ENCODE data around the gene KRT1.
A peak's percentile ranks its signal among the peaks of the same experiment; 100 is the strongest.
"Not testable (repeated sequence)": the region's sequence is repeated elsewhere in the genome, so short reads cannot be mapped to it uniquely, and the experiment has no call there.

The KRT1 gene

DNA sequence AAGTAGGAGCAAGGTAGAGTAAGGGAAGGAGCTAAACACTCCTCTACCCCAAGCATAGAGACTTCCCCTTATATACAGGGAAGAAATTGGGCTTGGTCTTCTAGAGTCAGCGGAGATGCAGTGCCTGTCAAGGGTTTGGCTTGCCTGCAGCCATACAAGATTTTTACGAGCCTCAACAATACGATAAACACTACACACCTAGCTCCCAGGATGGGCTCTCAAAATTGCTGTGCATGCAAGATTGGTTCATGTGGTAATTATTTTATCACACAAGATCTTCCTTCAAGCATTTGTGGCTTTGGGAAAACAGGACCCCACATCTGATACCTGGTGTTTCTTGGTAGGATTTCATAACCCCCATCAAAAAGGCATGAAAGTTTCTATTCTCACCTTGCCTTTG, at the start of gene KRT1:
KRT1 (minus strand) TSS at position 45 of the 400 bp plus-strand sequence. CDS start 59 bp downstream, outside the sequence.
- no peak for DNase-seq

DNA sequence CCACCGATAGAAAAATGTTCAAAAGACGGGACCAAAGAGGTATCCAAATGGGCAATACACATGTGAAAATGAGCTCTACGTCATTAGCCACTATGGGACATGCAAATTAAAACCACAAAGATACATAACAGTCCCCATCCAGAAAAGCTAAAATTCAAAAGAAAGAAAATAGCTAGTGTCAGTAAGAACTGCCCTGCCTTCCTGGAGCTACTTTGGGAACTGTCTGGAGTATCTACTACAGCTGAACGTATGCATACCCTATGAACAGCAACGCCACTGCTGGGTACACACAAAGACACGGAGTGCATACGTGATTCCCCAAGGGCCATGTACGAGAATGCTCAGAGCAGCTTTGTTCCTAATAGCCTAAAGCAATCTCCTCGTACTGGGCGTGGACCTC, 48.9 kb upstream of the KRT1 start:
- no peak for DNase-seq

DNA sequence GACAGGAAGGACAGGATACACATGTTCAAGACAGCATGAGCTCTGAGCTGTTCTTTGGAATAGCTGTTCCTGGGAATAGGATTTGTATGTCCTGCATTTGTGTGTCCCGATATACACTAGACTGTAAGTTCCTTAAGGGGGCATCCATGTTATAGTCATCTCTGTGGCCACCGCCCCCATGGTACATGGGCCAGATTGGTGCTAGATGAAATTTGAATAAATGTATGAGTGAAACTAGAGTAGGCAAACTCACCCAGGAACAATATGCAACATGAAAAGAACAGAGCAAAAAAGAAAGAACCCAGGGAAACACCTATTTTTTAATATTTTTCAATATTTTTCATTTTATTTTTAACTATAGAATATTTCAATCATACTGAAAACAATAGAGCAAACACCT, 48.2 kb upstream of the KRT1 start:
- DNase-seq = no peak

DNA sequence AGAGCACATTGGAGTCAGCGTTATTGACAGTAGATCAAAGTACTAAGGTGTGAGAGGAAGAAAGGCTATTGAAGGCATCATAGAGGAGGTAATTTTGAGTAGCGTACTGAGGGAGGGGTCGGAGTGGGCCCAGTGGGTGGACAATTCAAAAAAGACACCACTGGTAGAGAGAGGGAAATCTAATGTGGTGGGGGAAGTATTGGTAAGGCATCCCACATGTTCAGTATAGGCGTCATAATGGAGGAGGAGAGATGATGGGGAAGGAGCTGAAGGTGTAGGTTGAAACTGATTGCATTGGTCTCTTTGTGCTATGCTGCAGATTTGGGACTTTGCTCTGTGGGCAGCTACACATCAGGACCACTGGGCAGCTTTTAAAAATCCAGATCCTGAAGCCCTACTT, 46.8 kb upstream of the KRT1 start:
- no peak for DNase-seq

DNA sequence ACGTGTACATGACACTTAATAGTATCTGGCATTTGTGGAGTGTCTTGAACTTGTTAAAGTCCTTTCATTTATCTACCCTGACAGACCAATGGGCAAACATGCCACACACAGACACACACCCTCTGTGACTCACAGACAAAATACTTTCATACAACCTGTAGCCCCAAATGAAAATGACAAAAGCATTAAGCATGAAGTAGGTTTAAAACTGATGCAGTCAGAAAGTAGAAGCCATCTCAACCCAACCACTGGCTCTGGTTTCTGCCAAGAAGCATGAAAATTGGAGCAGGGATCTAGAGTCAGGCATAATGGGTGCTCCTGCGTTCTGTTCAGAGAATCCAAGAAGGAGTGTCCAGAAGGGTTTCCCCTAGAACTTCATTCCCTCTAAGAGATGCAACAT, 46.2 kb upstream of the KRT1 start:
- DNase-seq = no peak

DNA sequence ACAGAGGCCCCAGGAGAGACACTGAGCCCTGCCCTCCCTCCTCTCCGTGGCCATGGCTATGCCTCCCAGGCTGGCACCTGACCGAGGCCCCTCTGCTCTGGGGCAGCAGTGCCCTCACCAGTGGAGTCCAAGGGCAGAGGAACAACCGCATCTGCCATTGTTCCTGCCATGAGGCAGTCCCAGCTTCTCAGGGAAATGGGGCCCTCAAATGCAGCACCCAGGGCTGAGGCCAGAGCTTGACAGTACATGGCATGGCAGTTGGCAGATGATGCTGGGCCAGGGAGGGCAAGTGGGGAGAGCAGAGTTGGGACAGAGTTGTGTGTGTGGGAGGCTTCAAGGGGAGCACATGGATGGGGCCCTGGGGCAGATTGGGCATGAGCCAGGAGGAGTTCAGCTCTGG, 44.2 kb upstream of the KRT1 start:
- DNase-seq = no peak

DNA sequence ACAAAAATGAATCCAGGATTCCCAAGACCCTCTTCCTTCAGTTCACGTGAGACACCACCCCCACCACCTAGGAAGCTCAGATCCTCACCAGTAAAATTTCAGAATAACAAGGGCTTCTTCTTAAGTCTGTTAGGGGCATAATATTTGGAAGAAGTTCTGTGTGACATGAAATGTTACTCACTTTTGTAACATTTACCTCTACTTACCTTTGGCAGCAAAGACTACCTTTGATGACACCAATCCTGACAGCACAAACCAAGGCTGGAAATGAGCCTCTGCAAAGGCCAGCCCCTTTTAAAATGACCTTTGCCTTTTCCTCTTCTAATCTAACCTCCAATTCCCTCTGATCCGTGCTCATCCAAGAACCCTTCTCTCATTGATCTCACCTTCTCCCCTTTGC, 42.5 kb upstream of the KRT1 start:
- DNase-seq = no peak

DNA sequence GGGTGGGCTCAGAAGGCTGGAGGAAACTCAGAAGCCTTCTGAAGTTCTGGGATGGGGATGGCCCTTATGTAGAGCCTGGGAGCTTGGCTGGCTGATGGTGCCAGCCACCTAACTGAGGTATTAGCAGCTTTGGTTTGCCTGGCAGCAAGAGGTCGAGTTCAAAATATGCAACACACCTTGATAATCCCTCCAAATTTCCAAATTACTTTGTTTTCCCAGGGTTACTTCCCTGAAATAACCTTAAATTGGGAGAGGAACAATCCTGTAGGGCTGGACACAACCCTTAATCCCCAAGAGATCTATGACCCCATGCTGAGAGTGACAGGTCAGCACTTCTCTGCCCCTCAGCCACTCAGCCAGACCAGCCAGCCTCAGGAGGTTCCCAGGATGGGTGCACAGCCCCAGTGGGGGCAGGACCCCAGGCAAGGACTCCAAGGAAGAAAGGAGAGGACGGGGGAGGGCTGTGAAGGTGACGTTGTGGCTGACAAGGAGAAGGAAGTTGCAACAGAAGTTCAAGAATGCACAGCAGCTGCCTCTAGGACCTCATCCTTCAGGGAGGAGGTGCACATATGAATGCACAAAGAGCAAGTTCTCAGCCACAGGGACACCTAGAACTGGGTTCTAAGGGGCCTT, 41.7 kb upstream of the KRT1 start:
- no peak for DNase-seq

DNA sequence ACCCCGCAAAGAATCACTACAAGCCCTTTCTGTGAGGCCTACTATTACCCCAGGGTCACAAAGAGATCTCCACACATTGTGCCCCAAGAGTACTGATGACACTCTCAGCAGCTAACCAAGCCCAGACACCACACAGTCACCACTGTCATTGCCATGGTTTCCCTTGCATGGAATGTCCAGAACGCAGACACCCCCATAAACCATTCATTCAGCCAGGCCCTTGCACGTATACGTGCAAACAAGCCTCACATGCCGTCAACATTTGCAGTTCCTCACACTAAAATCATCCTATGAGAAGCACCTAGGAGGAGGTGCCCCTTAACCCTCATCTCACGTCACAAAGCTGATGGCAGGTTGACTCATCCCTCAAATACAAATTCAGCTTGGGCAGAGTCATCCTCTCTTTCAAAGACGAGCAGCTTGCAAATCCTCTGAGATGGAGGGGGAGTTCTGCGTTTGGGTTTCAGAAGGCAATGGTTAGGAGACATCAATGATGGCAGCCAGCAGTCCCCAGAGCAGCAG, 40.2 kb upstream of the KRT1 start:
- DNase-seq = no peak

DNA sequence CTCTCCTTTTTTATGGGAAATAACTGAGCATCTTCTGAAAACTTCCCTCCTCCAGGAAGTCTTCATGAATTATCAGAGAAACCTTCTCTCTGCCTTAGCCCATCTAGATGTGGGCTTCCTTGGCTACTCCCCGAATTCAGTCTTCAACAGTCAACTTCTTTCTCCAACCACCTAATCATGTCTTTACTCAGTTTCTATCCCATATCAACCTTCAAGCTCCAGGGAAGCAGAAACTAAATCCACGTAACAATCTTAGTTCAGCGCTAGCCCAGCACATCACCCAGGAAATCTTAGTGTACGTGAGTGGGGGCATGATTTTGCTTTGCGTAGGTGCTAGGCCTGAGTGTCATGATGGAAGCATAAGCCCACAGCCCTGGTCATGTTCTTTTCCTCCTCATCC, 35.9 kb upstream of the KRT1 start:
- no peak for DNase-seq

DNA sequence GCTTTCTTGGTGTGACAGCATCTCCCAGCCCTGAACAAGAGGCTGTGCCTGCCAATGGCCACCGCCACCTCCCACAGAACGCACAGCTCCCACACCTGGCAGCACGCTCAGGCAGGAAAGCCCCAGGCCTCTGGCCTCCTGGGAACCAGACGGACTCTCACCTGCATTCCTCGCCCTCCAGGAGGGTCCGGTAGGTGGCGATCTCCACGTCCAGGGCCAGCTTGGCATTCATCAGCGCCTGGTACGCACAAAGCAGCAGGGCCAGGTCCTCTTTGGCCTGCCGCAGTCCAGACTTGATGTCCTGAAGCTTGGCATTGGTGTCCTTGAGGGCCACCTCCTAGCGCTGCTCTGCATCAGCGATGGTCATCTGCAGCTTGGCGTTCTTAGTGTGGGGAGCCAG, 35.2 kb upstream of the KRT1 start:
- peak; percentile 11 for DNase-seq

DNA sequence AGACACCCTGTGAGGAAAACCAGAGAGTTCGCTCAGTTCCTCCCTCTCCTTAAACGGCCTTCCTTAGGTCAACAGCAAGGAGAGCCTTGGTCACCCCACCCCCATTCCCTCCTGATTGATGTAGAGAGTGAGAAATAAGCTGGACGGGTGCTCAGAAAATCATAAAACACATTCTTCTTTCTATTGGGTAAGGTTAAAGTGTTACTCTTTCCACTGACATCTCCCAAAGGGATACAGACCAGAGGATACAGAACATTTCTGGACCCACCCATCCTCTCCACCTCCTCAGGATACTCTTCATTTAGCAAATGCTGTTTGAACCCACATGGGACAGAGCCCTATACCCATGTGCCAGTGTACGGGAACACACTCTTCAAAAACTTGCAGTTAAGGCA, 34.7 kb upstream of the KRT1 start:
- DNase-seq = no peak

DNA sequence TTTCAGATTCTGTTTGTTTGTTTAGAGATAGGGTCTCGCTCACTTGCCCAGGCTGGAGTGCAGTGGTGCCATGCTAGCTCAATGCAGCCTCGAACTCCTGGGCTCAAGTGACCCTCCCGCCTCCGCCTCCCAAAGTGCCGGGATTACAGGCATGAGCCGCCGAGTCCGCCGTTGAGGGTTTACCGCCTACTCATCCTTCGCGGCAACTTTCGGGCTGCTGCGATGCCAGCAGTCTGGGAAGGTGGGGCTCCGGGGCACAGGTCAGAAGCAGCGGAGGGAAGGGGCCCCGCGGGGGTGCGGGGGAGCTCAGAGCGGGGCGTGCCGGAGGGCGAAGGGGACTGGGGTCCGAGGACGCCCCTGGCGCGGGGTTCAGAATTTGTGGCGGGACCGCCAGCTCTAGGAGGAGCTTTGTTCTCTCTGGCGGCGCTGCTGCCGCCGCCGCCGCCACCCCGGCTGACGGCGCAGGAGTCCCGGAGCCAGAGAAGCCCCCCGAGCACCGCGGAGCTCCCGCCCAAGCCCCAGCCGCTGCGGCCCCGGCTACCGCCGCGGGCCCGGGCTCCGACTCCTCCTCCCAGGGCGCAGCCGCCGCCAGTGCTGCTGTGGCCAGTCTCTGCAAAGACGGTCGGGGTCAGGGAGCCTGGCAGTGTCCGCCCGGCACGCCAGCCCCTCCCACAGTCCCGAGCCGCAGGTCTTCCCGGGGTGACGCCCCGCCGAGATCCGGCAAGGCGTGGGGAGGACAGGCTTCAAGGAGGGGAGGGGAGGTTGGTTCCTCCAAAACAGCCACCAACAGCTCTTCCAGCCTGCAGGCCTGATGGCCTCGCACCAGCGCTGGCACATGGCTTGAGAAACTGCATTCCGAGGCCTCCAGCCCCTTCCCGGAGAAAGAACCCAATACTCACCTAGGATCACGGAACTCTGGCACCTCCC, 34.0 kb upstream of the KRT1 start:
- peak; percentile 61 for DNase-seq

DNA sequence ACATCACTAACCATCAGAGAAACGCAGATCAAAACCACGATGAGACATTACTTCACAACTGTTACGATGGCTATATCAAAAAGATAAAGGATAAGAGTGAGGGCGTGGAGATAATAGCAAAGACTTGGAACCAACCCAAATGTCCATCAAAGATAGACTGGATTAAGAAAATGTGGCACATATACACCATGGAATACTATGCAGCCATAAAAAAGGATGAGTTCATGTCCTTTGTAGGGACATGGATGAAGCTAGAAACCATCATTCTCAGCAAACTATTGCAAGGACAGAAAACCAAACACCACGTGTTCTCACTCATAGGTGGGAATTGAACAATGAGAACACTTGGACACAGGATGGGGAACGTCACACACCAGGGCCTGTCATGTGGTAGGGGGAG, 31.9 kb upstream of the KRT1 start:
- DNase-seq = not testable (repeated sequence)

DNA sequence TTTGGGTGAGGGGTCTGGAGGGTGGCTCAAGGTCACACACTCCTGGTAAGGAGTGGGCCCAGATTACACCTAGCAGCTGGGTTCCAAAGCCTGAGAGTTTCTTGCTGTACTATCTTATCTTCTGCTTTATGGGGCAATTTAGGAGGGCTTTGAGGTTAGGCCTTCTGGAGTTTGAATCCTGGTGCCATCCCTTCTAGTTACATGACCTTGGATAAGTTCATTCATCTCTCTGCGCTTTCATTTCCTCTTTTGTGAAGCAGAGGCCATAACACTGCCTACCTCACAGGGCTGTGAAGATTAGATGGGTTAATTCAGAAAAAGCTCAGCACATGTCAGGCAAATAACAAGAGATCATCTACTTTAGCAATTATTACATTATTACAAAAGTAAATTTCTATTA, 30.5 kb upstream of the KRT1 start:
- no peak for DNase-seq

DNA sequence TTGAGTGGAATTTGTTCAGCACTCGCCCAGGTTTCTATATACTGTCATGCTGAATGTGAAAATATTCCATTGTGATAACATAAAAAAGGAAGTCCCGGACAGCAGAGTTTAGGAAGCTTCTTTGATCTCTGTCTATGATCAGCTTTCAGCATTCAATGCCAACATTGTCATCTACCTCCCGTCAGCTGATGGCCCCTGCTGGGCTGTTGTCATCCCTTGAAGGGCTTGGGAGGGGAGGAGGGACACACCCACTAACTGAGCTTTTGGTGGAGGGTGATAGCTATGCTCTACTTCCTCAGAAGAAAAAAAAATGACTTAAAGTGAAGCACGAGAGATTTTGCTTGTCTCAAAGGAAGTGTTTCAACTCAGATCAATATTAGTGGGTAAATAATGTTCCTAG, 27.8 kb upstream of the KRT1 start:
- DNase-seq = no peak

DNA sequence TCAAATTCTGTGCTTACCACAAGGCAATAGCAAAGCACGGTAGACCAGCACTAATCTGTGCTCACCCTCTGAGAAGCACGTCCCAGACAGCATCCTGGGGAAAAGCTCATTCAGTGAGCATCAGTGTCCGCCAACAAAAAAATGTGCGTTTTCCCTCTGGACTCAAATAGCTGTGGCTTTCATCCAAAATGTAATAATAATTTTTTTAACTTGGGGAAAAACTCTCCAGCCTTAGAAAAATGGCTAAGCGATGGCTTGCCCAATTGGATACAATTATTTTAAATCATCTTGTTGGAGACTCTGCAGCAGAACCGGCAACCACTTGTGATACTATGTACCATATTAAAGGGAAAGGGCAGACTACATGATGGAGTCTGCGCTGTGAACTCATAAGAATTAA, 24.3 kb upstream of the KRT1 start:
- DNase-seq = no peak

DNA sequence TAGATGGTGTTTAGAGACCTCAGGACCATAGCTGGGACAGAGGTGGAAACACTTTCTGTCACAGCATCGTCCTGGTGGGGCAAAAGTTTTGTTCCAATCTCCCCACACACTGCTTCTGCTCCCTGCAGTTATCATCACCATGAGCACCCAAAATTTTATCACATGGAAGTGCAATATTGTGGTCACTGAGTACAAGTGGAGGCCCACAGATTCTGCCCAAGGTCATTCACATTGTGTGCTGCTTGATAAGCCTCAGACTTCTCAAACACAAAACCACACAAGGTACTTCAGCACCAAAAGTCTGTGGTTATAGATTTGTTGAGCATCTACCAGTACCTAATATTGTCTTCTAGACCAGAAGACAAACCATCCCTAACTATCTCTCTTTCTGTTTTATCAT, 23.7 kb upstream of the KRT1 start:
- DNase-seq = no peak

DNA sequence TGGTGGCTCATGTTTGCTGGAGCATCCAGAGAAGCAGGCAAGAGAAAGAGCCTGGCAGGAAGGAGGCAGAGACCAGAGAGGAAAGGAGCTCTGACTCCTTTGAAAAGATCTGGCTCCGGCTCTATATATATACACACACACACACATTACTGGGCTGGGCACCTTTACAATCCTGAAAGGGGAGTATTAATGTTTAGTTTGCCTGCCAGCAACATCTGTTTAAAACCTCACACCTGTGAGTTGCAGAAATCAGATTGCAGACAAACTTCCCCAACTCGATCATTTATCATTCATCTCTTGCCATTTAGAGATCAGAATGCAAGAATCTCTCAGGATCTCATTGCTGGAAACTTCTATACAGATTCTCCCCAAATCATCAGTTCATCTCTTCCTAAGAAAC, 23.2 kb upstream of the KRT1 start, which contains the start of gene KRT77:
KRT77 (minus strand) TSS at position 101 of the 400 bp plus-strand sequence; CDS start at position 11, 90 bp downstream.
- no peak for DNase-seq

DNA sequence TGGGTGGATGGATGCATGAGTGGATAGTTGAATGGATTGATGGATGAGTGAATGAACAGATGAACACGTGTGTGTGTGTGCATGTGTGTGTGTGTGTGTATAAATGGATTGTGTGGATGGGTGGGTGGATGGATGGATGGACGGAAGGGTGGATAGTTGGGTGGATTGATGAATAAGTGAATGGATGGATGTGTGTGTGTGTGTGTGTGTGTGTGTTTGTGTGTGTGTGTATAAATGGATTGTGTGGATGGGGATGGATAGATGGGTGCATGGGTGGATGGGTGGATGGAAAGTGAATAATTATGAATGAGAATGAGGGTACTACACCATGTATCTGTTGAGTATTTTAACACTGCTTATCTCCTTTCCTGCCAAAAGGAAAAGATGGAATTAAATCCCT, 22.1 kb upstream of the KRT1 start:
- no peak for DNase-seq

DNA sequence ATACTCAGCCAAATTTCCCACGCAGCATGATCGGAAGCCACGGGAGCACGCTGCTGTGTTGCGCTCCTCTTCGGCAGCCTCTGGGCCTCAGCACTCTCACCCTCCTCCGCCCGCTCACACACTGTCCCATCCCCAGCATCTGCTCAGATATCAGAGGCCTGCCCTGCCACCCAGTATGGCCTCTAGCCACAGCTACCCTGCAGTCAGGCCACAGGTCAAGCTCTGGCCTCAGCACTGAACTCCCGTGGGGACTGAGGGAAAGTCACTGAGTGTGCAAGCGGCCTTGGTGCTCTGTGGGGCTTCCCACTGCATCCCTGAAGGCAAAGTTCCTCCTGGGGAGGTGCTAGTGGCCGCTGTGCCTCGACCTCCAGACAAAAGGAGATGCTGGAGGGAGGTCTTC, 21.1 kb upstream of the KRT1 start:
- no peak for DNase-seq

DNA sequence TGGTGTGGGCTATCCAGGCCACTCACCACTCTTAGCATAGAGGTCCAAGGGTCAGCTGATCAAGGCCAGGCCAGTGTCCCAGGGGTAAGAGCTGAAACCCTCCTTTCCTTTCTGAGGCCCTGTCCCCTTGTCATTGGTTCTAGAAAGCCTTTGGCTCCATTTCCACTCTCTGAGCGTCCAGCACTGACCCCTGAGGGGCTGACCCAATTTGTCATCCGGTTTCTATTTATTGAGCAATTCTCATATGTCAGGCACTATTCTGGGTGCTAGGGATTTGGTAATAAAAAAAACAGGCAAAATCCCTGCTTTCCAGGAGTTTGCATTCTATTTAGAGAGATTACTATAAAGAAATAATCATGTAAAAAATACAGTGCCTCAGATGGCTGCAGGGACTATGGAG, 19.8 kb upstream of the KRT1 start:
- DNase-seq = no peak

DNA sequence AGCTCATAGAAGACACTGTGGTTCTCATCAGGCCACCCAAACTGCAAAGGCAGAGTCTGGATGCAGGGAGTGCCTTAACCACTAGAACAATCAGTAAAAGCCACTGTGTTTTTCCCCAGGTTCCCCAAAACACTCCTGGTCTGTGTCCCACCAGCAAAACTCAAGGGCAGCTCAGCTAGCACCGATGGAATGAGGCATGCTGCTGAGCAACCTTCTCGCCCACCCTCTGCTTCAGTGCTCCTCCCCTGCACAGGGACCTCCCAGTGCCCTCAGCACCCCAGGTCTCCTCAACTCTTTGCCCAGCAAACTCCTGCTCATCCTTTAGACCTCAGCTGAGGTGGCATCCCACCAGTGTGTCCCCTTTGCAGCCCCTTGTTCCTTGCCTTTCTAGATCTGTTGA, 19.2 kb upstream of the KRT1 start:
- DNase-seq = no peak

DNA sequence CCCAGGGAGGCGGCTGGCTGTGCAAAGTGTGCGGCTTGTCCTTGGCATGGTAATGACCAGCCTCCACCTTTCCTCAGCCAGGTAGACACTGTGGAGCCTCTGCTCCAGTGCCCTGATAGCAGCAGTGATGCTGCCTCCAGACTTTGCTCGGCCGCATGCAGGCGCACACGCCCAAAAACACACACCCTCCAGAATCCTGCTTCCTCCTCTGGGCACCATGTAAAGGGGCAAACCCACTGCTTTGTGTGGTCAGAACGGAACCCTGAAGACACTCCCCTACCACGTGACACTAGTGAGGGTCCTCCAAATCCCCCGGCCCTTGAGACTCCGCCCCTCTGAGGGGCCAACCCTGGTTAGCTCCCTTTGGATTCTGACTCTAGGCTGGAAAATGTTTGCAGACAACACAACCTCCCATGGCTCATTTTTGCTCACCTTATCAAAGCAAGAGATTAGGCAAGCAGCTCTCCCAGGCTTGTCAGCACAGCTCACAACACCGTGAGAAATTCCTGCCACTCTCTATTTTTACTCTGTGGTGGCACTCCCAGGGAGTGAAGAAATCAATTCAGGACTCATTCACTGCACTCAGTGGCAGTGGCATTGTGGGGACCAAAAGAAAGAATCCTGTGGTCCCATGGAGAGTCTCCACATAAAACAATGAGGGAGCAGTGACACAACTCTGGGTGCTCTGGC, 18.6 kb upstream of the KRT1 start:
- DNase-seq = no peak
